Measurements from ENCODE around the gene HABP2.

Gene HABP2

DNA sequence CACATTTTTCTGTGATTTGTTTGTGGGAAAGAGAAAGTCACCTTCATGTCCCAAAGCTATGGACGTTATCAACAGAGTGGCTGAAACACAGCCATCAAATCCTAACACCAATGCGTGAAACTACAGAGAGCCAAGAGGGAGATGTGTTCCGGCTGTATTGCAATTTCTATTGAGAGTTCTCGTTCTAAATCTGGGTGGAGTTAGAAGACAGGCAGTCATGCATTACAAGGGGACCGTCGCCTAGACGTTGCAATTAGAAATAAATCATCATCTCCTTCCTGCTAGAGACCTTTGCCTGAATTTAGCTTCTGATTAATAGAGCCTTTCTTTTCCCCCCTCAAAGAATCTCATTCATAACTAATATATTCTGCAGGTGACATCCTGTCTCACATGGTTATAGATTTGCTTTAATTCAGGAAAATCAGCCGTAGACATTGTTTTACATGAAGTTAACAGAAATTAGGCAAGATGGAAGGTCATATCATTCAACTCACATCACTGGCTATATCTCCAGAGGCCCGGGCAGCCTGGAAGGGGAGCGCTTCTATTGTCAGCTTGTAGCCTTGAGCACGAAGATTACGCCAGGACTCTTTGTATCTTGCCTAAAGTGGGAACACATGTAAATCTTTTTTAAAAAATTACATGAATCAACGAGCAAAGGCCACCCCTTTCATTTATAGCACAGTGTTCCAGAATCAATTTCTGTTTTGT, 52.6 kb downstream of the HABP2 start:
- DNase-seq = no peak

- DNase-seq = no peak
Observed at GRCh38 chr10:113609704-113610108, 56.9 kb downstream of the HABP2 start.

DNA sequence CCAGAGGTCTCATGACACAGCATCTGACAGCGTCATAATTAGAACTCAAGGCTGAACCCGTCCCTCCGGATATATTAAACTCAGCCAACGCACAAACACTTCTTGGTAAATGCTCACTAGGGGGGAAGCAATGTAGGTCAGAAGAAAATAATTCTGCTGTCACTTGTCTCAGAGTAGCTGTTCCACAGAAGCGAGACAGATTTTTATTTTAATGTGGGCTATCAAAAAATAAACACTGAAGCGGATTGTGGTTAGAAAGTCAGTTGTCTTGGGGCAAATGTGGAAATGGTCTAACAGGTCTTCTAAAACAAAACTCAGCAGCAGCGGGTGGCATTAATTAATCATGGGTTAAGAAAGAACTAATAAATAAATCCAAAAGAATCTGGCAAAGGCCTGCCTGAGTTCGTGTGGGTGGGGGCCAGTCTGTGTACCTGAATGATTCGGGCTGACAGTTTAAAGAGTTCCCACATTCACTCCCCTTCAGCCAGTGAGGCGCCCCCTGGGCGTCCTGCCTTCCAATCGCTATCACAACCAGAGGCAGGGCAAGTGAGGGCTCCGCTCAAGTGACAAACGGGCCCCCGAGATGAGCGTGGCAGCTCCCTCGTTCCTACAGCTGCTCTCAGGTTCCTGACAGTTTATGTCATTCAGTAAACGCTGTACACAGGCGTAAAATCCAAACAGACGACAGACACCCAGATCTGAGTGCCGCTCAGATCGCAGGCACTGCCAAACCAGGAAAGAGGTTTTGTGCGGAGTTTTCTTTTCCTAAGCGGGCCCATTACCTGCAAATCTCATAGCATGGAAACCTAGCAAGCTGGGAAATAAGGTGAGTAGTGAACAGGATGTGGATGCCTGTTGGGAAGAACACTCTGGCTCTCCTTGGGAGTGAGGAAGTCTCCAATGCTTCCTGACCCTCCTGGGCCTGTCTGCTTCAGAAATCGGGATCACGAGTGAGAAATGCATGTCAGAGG, 58.1 kb downstream of the HABP2 start:
- no peak for DNase-seq

GRCh38 chr10:113612154-113612553, 59.3 kb downstream of the HABP2 start:
- peak; percentile 9 to 43 for DNase-seq

- no peak for DNase-seq
Observed at GRCh38 chr10:113613427-113613826, 60.6 kb downstream of the HABP2 start.

- peak in 1 of 2 donors; percentile 3 for DNase-seq
Observed at GRCh38 chr10:113613977-113614690, 61.3 kb downstream of the HABP2 start.

DNA sequence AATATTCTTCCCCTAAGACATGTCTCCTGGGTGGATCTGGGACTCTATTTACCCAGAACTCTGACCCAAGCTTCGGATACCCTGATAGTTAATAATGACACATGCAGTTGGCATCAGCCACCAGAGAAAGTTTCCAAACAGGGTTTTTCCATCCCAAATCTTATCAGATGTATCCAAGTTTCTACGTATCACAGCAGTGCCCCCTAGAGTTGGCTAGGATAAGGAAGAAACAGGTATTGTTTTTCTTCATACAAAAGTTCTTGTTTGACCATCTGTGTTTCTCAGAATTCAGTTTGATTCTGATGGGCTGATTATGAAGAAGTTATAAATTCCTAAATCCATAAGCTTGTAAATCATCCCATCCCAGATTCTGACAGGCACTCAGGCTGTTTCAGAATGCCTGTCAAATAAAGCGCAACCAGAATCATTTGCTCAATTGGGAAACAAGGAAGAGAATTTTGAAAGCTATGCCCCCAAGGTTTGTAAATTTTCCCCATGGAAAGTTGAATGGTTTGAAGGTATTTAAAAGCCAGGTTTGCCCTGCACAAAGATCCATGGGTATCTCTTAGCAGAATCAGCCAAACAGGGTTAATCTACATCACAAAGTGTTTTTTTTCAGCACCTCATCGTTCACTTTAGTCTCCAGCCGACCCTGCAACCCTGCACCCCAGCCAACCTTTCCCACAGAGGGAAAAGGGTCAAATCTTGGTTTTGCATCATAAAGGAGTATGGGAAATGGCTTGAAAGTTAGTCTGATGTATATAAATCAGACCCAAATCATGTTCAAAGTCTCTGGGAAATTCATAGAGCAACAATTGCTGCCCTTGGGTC, 63.6 kb downstream of the HABP2 start:
- DNase-seq = no peak

- no peak for DNase-seq
Observed at GRCh38 chr10:113617086-113617485, 64.2 kb downstream of the HABP2 start.

DNA sequence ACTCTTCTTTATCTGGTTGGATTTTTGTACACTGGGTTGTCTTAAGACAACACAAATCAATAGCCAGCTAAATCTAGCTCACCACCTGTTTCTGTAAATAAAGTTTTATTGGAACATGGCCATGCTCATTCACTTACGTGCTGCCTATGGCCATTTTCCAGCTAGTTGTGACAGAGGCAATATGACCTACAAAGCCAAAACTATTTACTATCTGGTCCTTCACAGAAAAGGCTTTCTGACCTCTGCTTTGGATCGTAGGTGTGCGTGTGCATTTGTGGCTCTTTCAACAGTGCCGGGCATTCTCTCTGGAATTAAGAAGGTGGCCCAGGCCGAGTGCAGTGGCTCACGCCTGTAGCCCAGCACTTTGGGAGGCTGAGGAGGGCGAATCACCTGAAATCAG, 65.5 kb downstream of the HABP2 start:
- DNase-seq = no peak

DNA sequence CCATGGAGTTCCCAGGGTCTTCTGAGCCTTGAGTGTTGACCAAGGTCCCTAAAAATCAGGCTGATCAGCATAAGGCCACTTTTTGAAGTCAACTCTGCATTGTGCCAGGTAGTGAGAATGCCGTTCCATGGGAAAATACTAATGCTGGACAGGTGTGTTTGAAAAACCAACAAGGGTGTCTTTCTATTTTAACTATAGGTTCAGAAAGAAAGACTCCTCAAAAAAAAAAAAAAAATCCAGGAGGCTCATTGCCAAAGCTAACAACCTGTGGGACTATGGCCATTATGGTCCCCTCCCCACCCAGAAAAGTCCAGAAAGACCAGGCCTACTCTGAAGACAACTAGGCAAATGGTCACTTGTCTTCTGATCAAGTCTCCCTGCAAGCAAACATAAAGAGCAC, 66.5 kb downstream of the HABP2 start:
- no peak for DNase-seq

DNA sequence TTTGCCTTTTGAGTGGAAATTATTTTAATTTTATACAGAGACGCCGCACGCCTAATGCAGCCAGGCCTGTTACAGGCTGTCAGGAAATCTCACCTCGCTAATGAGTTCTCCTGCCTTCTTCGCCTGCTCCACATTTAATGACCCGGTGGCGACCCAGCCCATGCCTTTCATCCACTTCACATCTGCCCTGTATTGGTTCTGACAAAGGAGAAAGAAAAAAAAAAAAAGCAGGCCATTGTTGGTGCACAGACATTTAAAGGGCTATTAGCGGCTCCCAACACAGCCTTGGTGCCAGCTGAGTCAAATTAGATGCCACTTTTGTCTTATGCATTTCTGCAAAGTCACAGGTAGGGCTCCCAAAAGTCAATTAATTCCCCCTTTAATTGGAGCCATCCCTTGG, 67.7 kb downstream of the HABP2 start:
- DNase-seq = no peak

GRCh38 chr10:113620936-113621335, 68.1 kb downstream of the HABP2 start:
- no peak for DNase-seq

DNA sequence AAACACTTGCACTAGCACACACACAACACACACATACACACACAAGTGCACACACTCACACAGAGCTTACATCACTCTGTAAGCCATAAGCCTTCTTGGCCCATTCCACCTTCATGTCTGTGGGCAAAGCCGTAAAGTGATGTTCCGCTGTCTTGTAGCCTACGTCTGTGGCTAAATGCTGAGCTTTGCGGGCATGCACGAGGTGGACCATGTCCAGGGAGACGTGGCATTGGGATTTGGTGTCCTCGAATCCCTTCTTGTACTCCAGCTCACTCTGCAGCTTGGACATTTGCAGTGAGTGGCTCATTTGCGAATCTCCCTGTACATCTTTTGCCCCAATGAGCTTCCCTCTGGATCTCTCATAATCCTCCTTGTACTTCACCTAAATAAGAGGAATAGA, 68.9 kb downstream of the HABP2 start:
- DNase-seq = no peak

DNA sequence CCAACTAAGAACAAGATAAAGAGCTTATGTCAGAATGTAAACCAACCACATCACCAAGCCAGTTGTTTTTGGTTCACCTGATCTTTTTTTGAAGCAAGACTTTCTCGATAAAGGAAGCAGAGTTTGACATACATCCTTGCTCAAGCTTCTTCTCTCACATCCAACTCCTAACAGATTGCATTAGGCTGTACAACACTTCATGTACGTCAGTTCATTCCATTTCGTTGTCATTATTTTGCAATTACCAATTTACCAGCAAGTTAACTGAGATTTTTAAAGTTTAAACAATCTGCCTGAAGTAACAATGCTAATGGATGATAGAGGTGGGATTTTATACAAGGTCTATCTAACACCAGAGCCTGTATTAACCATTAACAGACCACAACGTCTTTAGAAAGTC, 70.0 kb downstream of the HABP2 start:
- no peak for DNase-seq

- DNase-seq = no peak
Observed at GRCh38 chr10:113625461-113626186, 72.8 kb downstream of the HABP2 start.

GRCh38 chr10:113626809-113627355, 74.0 kb downstream of the HABP2 start:
- no peak for DNase-seq

DNA sequence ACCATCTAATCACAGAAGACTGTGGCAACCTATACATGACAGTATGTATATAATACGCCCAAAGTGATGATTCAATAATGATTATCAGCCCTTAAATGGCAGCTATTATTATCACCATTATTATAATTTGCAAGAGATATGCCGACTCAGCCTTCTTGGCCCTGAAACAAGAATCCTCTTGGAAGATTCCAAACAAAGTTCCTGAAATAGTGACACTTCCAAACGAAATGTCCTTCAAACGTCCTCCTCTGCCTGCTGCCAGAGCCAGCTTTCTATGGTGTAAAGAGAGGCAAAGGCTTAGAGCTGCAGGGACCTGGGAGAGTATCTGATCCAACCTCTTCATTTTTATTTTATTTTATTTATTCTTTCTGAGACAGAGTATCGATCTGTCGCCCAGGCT, 75.0 kb downstream of the HABP2 start:
- no peak for DNase-seq

DNA sequence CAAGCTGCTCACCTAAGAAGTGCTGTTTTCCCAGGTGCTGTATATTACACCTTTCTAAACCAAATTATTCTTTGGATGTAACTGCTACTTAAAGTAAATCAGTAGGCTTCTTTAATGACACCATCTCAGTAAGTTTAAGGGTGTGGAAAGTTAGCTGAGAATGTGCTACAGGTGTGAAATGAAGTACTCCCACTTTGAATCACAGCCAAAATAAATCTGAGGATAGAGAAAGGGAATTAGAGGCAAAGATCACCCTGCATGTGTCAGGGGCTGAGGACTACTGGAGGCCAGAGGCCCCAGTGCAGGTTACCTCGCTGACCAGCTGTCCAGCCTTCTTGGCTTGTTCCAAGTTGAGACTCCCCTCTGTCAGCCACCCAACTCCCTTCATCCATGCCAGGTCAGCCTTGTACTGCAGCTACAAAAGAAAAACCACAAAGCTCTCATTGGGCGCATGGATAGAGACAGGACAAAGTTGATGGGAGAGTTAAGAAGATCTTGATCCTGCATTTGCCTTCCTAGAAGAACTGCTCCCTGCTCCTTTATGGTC, 75.8 kb downstream of the HABP2 start:
- DNase-seq = no peak

DNA sequence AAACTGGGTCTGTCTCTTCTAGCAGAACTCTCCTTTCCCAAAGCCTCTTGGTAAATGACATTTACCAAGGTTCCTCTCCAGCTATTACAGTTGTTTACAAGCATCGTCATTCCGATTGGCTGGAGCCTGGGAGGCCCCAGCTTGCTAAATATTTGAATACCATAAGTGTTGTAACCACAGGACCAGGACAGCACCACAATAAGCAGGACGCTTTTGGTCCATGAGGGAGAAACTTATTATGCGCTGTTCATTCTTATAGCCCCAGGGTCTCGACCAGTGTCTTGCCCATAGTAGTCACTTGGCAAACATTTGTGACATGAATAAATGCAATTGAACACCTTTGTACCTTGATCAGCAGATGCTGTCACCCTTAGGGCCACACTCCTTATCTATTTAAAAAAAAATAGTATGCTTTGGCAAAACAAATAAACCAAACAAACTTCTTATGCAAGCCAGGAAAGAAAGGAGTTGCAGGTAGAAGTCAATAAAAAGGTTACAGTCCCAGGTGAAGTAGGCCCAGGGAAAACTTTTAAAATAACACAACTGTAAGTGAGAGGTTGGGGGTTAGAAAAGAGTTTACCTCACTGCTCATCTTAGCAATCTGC, 78.2 kb downstream of the HABP2 start:
- DNase-seq = no peak

- no peak for DNase-seq
Observed at GRCh38 chr10:113631684-113632367, 79.0 kb downstream of the HABP2 start.

Measured in hippocampal formation (tissue), 2 donors.